ENCODE measurements around the gene WDFY3.

Gene WDFY3

DNA sequence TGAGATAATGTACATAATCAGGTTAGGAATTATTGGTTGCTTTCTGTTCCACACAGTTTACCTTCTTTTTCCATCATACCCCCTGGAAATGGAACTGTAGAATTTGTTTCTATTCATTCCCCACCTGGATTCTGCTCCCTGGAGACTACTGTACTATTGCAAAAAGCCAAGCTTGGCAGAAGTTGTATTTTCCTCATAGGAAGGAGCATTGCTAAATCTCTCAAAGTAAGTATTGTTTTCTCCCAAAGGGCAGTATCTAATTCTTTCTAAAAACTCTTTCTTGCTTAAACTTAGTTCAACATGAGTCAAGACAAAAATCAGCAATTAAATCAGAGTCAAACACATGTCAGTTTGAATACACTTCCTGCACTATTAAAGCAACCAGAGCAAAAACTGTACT lies 247.4 kb downstream of the WDFY3 start:
- no peak for TF ChIP-seq ZFX (IDR thresholded peaks at IDR 0.05)
- TF ChIP-seq CTCF (conservative IDR thresholded peaks at IDR 0.05): no peak
- H3K27ac ChIP-seq: no peak overlapping the region

DNA sequence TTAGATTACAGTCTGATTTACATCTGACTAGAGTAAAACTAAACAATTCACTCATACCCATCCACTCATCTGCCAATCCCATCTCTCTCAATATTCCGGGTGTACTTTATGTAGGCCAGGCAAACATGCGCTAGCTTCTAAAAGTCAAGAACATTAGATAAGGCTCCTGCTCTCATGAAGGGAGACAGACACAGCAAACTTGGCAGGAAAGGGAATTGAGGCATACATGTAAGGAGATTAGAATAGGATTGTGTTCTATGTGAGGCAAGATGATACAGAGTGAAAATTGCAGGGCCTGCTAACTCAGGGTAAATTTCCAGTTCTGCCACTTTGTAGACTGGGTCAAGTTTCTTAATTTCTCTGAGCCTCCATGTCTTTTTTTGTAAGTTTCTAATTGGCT lies 247.8 kb downstream of the WDFY3 start:
- no peak overlapping the region for H3K27ac ChIP-seq
- TF ChIP-seq CTCF (conservative IDR thresholded peaks at IDR 0.05) (no peak), ZFX (IDR thresholded peaks at IDR 0.05) (no peak)

DNA sequence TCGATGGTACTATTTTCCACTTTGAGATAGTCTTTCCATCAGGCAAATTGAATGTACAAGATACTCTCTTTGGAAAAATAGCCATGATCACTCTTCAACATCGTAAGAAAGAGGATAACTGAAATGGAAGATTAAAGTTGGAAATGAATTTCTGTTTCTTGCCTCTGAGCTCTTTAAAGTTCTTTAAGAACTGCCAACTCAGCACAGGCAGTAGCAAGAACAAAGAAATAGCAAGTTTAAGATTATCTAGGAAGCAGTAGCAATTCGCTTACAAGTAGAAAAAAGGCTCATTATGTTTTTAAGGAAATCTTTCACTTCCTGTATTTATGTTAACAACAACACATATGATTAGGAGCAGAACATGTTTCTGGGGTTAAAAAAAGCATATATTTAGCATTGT lies 255.9 kb downstream of the WDFY3 start:
- H3K27ac ChIP-seq: no peak overlapping the region
- TF ChIP-seq ZFX (IDR thresholded peaks at IDR 0.05) (no peak), CTCF (conservative IDR thresholded peaks at IDR 0.05) (no peak)

GRCh38 chr4:84708406-84709135 lies 257.9 kb downstream of the WDFY3 start:
- H3K27ac ChIP-seq: no peak overlapping the region
- TF ChIP-seq CTCF (conservative IDR thresholded peaks at IDR 0.05) (no peak), ZFX (IDR thresholded peaks at IDR 0.05) (no peak)

DNA sequence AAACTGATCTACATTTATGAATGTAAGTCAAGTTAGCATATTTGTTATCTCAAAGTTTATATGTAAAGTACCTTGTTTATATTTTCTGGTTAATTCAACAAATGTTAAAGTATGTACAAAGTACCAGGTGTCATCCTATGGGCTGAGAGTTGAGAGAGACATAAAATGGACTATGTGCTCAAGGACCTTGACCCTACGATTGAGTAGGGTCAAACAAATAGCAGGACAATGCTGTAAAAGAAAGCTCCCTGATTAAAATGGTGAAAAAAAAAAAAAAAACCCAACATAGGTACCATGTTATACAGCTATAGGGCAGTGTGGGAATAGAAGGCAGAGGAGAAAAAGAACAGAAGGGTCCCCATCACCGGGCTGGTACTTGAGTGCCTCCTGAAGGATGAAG lies 260.2 kb downstream of the WDFY3 start:
- TF ChIP-seq CTCF (conservative IDR thresholded peaks at IDR 0.05) (no peak), ZFX (IDR thresholded peaks at IDR 0.05) (no peak)
- no peak overlapping the region for H3K27ac ChIP-seq

GRCh38 chr4:84699001-84699671 lies 267.4 kb downstream of the WDFY3 start:
- TF ChIP-seq CTCF (conservative IDR thresholded peaks at IDR 0.05) (no peak), ZFX (IDR thresholded peaks at IDR 0.05) (no peak)
- H3K27ac ChIP-seq: peak overlapping the region; percentile 45

DNA sequence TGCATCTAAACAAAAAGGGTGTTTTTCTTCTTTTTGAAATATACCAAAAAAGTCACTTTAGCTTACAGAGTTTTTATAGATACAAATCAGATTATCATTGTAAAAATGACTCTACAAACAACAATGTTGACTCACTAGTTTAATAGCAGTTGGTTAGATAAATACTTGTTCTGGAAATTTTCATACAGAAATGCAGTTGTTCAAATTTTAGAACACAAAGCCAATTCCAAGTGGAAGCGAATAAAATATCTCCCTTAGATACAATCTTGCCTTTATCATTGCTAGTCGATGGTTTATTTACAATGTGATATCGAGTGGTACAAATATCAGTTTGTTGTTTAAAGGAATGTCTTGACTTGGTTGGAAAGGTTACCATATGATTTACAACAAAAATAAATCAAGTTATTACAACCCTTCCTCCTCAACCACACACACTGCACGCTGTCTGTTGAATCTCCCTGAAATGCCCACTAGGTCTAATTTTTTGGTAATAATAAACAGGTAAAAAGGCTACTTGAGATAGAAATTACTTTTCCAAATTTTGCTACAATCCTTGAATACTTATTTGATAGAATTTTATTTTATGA lies 268.8 kb downstream of the WDFY3 start:
- no peak for TF ChIP-seq CTCF (conservative IDR thresholded peaks at IDR 0.05)
- TF ChIP-seq ZFX (IDR thresholded peaks at IDR 0.05): no peak
- H3K27ac ChIP-seq: no peak overlapping the region

Measured in C4-2B (cell line).